GM12875 (cell line): ENCODE results near the gene GNB1L.
A peak's percentile ranks its signal among the peaks of the same experiment; 100 is the strongest.

Source experiments
- H3K4me3 ChIP-seq: one replicate; pipeline ENCODE4 v1.5.1; 2011; ENCODE audit warnings: low read depth, low read length, control low read depth
- TF ChIP-seq, protein P1 (sequence below): IDR thresholded peaks from 2 replicates; pipeline ENCODE4 v1.5.1; 2011; ENCODE audit warnings: low read depth, mild to moderate bottlenecking, control low read depth, inconsistent platforms, low read length, moderate library complexity, borderline replicate concordance; ENCODE audit not compliant: insufficient read depth

GNB1L gene

DNA sequence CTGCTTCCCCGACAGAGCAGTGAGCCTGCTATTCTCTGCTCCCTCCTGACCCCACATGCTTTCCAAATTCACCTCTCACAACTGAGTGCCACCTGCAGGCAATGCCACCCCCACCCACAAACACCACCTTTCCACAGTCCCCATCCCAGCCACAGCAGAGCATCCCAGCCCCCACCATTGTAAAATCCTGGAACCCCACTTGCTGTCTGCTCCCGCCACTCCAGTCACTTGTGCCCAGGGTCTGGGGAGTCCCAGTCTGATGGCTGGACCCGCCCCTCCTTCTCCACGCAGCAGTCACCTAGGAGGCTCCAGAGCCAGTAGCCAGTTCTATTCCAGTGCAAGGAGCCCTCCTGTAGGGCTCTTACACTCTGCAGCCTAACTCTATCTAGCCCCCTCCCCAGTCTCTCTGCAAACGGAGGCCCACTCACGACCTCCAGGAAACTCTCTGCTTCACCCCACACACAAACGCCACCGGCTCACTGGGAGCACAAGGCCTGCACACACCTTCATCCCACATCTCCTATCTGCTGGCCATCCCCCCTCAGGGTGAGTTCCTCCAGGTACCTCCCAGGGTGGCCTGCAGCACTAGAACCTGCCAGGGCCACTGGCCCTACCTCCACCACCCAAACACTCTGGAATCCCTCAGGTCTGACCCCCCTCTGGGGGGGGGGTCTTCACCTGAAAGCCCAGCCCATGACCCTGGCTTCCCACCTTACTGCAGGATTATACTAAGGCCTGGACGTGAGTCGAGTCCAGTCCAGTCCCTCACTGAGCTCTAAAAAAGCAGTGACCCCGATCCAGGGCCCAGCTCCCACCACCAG, 1.4 kb downstream of the GNB1L start:
- peak overlapping the region; percentile 95 for H3K4me3 ChIP-seq
- TF ChIP-seq, protein P1, sequence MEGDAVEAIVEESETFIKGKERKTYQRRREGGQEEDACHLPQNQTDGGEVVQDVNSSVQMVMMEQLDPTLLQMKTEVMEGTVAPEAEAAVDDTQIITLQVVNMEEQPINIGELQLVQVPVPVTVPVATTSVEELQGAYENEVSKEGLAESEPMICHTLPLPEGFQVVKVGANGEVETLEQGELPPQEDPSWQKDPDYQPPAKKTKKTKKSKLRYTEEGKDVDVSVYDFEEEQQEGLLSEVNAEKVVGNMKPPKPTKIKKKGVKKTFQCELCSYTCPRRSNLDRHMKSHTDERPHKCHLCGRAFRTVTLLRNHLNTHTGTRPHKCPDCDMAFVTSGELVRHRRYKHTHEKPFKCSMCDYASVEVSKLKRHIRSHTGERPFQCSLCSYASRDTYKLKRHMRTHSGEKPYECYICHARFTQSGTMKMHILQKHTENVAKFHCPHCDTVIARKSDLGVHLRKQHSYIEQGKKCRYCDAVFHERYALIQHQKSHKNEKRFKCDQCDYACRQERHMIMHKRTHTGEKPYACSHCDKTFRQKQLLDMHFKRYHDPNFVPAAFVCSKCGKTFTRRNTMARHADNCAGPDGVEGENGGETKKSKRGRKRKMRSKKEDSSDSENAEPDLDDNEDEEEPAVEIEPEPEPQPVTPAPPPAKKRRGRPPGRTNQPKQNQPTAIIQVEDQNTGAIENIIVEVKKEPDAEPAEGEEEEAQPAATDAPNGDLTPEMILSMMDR = no peak

DNA sequence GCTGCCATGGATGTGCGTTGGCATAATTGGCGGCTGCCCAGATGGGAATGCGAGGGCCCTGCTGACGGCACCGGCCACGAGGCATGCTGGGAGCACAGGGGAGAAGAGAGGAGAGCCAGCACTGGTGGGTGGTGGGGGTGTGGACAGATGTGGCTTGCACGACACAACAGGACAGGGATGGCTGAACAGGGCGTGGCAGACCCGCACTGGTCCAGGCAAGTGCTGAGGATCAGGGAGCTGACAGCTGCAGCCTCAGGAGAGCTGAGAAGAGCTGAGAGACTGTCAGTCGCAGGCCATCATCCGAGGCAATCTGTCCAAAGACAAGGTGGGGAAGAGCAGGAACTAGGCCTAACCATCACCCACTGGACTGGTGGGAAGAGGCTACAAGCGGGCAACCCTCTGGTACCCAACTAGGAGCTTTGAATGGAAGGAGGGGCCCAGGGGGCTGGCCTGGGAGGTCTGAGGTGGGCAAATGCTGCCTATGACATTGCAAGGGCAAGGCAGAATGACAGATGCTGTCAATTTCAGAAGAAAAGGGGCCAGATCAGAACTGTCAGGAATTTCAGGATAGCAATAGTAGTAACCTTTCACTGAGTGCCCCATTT, 2.4 kb downstream of the GNB1L start:
- H3K4me3 ChIP-seq = no peak overlapping the region
- TF ChIP-seq, protein P1 = no peak

DNA sequence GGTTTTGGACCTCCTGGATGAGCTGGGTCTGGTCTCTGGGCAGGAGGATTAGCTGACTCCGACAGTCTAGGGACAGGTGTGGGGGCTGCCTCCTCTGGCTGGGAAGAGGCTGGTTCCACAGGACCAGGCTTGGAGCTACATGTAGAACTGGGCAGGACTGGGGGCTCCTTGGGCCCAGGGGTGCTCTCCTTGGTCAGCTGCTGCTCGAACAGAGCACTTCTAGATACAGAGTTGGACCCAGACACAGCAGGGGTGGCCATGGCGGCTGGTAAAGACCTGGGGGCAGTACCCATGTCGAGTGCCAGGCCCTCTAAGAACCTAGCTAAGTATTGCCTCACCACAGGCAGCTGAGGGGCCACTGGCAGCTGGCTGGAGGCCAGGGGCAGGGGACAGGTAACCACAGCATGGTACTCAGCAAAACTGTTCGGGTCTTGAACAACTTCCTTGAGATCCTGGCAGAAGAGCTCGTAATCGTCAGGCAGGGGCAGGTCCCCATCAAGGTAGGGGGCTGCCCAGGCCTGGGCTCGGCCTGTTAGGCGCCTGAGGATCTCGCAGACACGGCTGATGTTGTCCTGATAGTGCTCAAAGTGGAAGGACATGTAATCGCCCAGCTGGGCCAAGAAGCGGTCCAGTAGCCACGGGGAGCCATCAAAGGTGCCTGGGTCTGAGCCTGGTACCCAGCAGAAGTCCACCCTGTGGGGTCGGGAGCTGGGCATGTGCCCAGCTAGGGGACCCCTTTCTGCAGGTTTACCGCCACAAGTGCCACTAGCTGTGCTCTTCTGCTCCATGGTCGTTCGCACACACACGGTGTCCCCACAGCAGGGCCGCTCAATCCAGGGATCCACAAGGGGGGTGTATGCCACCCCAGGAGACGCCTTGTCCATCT, 3.1 kb downstream of the GNB1L start:
- TF ChIP-seq, protein P1 = no peak
- H3K4me3 ChIP-seq = no peak overlapping the region

DNA sequence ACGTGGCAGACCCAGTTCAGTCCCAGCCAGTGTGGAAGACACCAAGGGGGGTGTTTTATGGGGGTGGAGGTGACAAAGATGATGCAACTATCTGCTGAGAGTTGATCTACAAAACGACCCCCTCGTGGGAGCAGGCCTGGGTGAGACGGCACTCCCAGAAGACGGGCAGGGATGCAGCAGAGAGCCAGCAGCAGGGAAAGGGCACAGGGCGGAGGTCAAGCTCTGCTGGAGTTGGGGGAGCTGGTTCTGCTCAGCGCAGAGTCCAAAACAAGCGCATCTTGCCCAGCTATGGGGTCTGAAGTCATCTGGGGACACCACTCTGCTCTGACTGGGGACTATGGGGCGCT, 3.9 kb downstream of the GNB1L start:
- TF ChIP-seq, protein P1 = no peak

DNA sequence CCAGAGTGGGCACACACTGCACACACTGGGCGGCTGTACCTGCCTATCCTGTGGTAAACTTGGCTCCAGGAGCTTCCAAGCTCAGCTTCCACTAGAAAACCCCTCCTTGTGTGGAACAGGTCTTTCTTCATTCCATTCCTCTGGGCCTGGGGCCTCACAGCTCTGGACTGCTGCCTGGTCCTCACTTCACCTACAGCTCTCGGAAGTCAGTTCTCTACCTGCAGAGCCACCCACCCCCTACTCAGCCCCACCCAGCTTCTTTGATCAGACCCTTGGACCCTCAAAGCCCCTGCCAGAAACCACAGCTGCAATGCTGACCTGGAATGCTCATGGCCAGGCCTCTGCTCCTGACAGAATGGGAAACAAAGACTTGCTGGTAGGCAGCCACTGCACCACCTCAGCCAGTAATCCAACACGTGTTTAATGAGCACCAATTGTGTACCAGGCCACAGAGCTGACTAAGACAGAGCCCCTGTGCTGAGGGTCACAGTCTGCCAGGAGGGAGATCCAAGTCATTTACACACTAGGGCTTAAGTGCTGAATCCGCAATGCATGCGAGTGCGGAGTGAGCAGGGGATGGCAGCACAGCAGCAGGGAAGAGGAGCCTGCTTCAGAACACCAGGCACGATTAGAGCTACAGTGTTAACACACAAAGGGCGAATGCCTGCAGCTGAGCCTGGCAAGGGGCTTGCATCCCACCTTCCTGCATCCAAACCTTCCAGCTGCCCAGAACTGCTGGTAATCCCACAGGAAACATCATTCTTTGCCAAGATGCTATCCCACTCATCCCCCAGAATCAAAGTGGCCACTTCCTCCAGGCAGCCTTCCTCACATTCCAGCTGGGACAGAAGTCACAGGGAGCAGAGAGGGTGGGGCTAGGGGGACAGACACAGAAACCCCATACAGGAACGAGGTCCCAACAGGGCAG, 4.6 kb downstream of the GNB1L start:
- H3K4me3 ChIP-seq = no peak overlapping the region
- TF ChIP-seq, protein P1 = no peak

More for the DNA sequence above, 3.9 kb downstream of the GNB1L start:
- H3K4me3 ChIP-seq = no peak overlapping the region
